ENCODE measurements around the gene PPIL3. TPM values are rescaled to one million over a fixed set of nuclear protein-coding genes. Genes with fewer than 3 reads are reported as not detected.

The PPIL3 gene
- 55.1 TPM for total RNA-seq

GRCh38 chr2:200888704-200889625 is at the start of gene PPIL3, which contains the start of gene NIF3L1:
TSS of gene PPIL3 (minus strand) at chr2:200889077. CDS start at chr2:200887615, 1,462 bp downstream.
TSS of gene NIF3L1 (plus strand) at chr2:200889371. CDS start at chr2:200891944, 2,573 bp downstream.

GRCh38 chr2:200864176-200865034 is 24.5 kb downstream of the PPIL3 start, which contains the start of gene CLK1:
TSS of gene CLK1 (minus strand) at chr2:200864658. CDS start at chr2:200861862, 2,796 bp downstream.

Small RNA genes lying within 50 kb of the gene (small RNA-seq; reads per million reads assigned to genes)
- not detected for gene RF00019 (ENCODE audit: low replicate concordance)
- not detected for gene RNA5SP115 (ENCODE audit: low replicate concordance)
- not detected for gene RNU6-312P (ENCODE audit: low replicate concordance)
- not detected for gene RNU6-31P (ENCODE audit: low replicate concordance)
- not detected for gene RNU6-762P (ENCODE audit: low replicate concordance)

Other genes starting within 250 kb of the PPIL3 start
- gene BZW1, start 77.2 kb downstream of the PPIL3 start, total RNA-seq: 229 TPM
- gene CLK1, start 24.4 kb downstream of the PPIL3 start, total RNA-seq: 209 TPM
- 30.4 TPM for gene NIF3L1, start 294 bp upstream of the PPIL3 start, total RNA-seq
- 18.7 TPM for gene ORC2, start 74.6 kb upstream of the PPIL3 start, total RNA-seq
- 20.3 TPM for gene HYCC2, start 182.6 kb upstream of the PPIL3 start, total RNA-seq
- gene NDUFB3, start 182.9 kb upstream of the PPIL3 start, total RNA-seq: 58.4 TPM
- 115 TPM for gene CFLAR, start 227.1 kb upstream of the PPIL3 start, total RNA-seq

All from metanephros (tissue), 2 donors.